Measurements from ENCODE around the gene PBX4.

DNA sequence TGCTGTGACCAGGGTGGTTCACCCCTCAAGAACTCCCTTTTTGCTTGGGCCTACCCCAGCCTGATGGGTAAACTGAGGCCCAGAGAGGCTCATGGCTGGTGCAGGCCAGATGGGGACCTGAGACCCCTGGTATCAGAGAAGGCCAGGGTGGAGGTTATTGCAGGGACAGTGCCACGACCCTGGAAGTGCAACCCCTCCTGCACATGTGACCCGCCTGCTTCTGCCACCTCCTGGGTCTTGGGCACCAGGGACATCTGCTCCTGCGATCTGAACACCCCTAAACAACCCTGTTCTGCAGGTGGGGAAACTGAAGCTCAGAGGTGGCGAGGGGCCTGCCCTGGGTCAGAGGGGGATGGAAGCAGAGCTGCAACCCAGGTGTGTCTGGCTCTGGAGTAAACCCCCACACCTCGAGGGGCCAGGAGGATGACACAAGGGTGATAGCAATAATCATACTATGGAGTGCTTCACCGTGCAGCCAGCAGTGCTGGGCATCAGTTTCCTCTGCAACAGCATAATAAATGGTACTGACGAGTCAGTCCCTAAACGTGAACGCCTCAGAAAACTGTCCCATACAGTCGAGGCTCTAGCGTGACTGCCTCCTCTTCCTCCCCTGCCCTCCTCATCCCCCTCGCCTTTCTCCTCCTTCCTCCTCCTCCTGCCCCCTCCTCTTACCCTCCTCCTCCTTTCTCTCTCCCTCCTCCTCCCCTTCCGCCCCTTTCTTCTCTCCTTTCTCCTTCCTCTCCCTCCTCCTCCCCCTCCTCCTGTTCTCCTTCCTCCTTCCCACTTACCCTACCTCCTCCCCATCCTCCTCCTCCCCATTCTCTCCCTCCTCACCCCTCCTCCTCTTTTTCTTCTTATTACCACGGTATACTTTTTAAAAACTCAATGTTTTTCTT lies 85.4 kb downstream of the PBX4 start:
- TF ChIP-seq, protein P1, sequence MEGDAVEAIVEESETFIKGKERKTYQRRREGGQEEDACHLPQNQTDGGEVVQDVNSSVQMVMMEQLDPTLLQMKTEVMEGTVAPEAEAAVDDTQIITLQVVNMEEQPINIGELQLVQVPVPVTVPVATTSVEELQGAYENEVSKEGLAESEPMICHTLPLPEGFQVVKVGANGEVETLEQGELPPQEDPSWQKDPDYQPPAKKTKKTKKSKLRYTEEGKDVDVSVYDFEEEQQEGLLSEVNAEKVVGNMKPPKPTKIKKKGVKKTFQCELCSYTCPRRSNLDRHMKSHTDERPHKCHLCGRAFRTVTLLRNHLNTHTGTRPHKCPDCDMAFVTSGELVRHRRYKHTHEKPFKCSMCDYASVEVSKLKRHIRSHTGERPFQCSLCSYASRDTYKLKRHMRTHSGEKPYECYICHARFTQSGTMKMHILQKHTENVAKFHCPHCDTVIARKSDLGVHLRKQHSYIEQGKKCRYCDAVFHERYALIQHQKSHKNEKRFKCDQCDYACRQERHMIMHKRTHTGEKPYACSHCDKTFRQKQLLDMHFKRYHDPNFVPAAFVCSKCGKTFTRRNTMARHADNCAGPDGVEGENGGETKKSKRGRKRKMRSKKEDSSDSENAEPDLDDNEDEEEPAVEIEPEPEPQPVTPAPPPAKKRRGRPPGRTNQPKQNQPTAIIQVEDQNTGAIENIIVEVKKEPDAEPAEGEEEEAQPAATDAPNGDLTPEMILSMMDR (IDR thresholded peaks at IDR 0.05 in 2 of 3, conservative IDR thresholded peaks at IDR 0.05 in 1 of 3; ENCODE audit: borderline replicate concordance in 1 of 3, insufficient read depth in 1 of 3, low read depth in 2 of 3, low read length in 2 of 3): no peak
- TF ChIP-seq POLR2A (IDR thresholded peaks at IDR 0.05; ENCODE audit: borderline replicate concordance, extremely low read depth, insufficient read depth, insufficient read length) (no peak), EZH2 (IDR thresholded peaks at IDR 0.05) (no peak), SIN3A (IDR thresholded peaks at IDR 0.05; ENCODE audit: low read depth) (no peak), TCF7L2 (IDR thresholded peaks at IDR 0.05; ENCODE audit: borderline replicate concordance, extremely low read depth, insufficient read depth, insufficient read length) (no peak), EGR1 (IDR thresholded peaks at IDR 0.05; ENCODE audit: low read depth) (no peak)
- TF ChIP-seq, protein P2, sequence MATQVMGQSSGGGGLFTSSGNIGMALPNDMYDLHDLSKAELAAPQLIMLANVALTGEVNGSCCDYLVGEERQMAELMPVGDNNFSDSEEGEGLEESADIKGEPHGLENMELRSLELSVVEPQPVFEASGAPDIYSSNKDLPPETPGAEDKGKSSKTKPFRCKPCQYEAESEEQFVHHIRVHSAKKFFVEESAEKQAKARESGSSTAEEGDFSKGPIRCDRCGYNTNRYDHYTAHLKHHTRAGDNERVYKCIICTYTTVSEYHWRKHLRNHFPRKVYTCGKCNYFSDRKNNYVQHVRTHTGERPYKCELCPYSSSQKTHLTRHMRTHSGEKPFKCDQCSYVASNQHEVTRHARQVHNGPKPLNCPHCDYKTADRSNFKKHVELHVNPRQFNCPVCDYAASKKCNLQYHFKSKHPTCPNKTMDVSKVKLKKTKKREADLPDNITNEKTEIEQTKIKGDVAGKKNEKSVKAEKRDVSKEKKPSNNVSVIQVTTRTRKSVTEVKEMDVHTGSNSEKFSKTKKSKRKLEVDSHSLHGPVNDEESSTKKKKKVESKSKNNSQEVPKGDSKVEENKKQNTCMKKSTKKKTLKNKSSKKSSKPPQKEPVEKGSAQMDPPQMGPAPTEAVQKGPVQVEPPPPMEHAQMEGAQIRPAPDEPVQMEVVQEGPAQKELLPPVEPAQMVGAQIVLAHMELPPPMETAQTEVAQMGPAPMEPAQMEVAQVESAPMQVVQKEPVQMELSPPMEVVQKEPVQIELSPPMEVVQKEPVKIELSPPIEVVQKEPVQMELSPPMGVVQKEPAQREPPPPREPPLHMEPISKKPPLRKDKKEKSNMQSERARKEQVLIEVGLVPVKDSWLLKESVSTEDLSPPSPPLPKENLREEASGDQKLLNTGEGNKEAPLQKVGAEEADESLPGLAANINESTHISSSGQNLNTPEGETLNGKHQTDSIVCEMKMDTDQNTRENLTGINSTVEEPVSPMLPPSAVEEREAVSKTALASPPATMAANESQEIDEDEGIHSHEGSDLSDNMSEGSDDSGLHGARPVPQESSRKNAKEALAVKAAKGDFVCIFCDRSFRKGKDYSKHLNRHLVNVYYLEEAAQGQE (IDR thresholded peaks at IDR 0.05; ENCODE audit: low read depth): no peak
